ENCODE measurements around the gene CCDC134. TPM values are rescaled to one million over a fixed set of nuclear protein-coding genes. Genes with fewer than 3 reads are reported as not detected.

Gene CCDC134
- total RNA-seq, 1 donor from 2014 or later = 4.6 TPM

GRCh38 chr22:41782751-41783150 lies 17.7 kb upstream of the CCDC134 start:
- DNase-seq (ENCODE audit: extremely low read depth, low read depth, low spot score) = no peak

GRCh38 chr22:41787331-41787730 lies 13.1 kb upstream of the CCDC134 start:
- DNase-seq (ENCODE audit: extremely low read depth, low read depth, low spot score) = no peak

DNA sequence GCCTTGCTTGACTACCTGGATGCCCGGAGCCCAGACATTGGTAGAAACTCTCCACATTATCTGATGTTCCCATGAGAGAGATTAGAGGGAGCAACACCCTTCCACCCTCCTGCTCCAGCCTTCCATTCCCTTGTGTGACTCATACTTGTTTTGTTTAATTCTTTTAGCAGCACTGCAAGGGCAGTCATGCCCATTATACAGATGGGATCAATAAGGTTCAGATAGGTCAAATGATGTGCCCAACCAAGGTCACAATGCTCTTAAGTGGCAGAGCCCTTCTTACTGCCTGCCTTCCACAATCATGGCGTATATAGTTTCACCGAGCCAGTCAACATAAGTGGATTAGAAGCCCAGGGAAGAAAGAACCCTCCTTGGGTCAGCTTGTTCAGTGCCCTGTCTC lies 6.6 kb upstream of the CCDC134 start:
- DNase-seq (ENCODE audit: extremely low read depth, low read depth, low spot score) = no peak

GRCh38 chr22:41798736-41799135 lies 1.7 kb upstream of the CCDC134 start:
- DNase-seq (ENCODE audit: extremely low read depth, low read depth, low spot score) = no peak

DNA sequence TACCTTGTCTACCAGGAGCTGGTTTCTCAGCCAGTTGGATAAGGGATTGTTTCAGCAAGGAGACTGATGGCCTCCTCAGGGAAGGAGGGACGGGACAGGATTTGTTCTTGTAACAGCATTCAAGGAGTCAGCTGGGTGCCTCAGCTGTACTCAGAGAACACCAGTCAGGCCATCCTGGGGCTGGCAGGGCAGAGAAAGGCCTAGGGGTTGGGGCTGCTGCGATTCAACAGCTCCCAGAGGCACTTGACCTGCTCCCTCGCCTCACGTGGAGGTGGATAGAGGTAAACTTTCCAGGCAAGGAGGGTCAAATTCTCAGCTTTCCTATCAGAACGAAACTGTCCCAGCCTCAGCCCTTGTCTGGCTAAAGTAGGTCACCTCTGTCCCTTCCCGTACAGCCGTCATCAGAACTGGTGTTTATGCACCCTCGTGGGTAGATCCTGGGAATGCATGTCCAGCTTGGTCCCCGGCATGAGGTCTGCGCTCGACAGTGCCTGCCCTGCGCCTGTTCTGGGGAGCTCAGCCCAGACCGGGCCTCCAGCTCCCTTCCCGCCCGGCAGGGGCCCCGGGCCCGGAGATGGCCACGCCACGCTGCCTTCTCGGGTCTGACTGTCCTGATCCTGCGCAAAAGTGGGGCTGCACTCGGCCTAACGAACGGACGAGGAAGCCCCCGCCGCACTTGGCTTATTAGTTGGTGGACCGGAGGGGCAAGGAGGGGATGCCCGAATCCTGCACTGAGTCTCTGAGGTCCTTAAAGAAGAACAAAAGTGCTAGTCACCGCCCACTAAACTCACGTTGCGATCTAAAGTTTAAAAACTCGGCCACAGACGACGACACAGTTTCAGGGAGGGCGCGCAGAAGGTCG lies 762 bp upstream of the CCDC134 start:
- DNase-seq (ENCODE audit: extremely low read depth, low read depth, low spot score) = no peak

- DNase-seq (ENCODE audit: extremely low read depth, low read depth, low spot score) = no peak
Measured at GRCh38 chr22:41801147-41801819, 804 bp downstream of the CCDC134 start.

GRCh38 chr22:41801886-41802285 lies 1.4 kb downstream of the CCDC134 start:
- no peak for DNase-seq (ENCODE audit: extremely low read depth, low read depth, low spot score)

- no peak for DNase-seq (ENCODE audit: extremely low read depth, low read depth, low spot score)
Measured at GRCh38 chr22:41805639-41806038, 5.2 kb downstream of the CCDC134 start.

DNA sequence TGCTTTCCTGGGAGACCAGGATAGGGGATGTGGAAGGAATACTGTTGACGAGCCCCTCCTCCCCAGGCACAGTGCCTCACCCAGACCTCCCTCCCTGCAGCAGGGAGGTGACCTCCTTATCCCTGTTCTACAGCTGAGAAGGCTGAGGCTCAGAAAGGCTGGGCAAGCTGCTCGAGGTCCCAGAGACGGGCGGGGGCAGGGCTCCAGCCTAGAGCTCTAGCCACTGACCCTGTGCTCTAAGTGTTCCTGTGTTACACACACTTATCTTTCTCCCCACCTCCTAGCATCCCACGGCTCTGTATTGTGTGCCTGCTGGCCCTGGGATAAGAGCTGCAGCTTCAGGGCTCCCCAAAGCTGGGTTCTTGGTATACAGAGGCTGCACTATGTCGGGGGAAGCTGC lies 7.9 kb downstream of the CCDC134 start:
- no peak for DNase-seq (ENCODE audit: extremely low read depth, low read depth, low spot score)

DNA sequence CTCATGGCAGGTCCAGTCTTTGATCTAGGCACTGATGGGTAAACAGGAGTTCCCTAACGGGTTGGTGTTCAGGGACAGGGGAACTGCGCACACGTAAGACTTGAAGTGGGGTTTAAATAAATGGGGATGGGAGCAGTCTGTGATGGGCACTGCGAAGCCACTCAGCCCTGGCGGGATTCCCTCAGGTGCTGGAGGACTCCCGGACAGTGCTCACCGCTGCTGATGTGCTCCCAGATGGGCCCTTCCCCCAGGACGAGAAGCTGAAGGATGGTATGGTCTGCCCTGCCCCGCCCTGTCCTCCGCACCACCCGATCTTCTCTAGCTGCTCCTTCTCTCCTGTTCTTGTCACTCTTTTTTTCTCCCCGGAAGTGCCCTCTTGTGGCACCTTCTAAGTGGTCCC lies 9.5 kb downstream of the CCDC134 start:
- DNase-seq (ENCODE audit: extremely low read depth, low read depth, low spot score) = no peak

GRCh38 chr22:41812805-41813545 lies 12.5 kb downstream of the CCDC134 start:
- DNase-seq (ENCODE audit: extremely low read depth, low read depth, low spot score) = no peak

- DNase-seq (ENCODE audit: extremely low read depth, low read depth, low spot score) = no peak
Measured at GRCh38 chr22:41813726-41814410, 13.4 kb downstream of the CCDC134 start.

GRCh38 chr22:41815716-41816115 lies 15.2 kb downstream of the CCDC134 start:
- no peak for DNase-seq (ENCODE audit: extremely low read depth, low read depth, low spot score)

- no peak for DNase-seq (ENCODE audit: extremely low read depth, low read depth, low spot score)
Measured at GRCh38 chr22:41816241-41816640, 15.8 kb downstream of the CCDC134 start.

- DNase-seq (ENCODE audit: extremely low read depth, low read depth, low spot score) = no peak
Measured at GRCh38 chr22:41816871-41817270, 16.4 kb downstream of the CCDC134 start.

- DNase-seq (ENCODE audit: extremely low read depth, low read depth, low spot score) = no peak
Measured at GRCh38 chr22:41818011-41818410, 17.5 kb downstream of the CCDC134 start.

DNA sequence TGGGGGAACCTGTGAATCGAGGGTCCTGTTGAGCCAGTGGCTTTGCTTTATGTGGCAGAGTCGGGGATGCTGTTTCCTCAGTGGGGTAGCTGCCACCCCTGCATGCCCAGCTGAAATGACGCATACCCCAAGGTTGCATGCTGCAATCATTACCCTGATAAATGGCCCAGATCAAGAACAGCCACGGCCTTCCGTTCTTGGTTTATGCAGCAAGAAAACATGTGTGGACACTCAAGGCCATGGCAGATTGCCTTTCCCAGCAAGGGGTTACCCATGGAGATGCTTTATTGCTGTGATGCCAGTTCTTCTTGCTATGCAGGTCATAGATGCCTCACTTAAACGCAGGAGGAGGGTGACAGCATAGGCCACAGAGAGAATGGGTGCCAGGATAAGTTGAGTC lies 18.1 kb downstream of the CCDC134 start:
- DNase-seq (ENCODE audit: extremely low read depth, low read depth, low spot score) = no peak

- no peak for DNase-seq (ENCODE audit: extremely low read depth, low read depth, low spot score)
Measured at GRCh38 chr22:41819257-41819656, 18.8 kb downstream of the CCDC134 start.

GRCh38 chr22:41820447-41820846 lies 20.0 kb downstream of the CCDC134 start:
- no peak for DNase-seq (ENCODE audit: extremely low read depth, low read depth, low spot score)

DNA sequence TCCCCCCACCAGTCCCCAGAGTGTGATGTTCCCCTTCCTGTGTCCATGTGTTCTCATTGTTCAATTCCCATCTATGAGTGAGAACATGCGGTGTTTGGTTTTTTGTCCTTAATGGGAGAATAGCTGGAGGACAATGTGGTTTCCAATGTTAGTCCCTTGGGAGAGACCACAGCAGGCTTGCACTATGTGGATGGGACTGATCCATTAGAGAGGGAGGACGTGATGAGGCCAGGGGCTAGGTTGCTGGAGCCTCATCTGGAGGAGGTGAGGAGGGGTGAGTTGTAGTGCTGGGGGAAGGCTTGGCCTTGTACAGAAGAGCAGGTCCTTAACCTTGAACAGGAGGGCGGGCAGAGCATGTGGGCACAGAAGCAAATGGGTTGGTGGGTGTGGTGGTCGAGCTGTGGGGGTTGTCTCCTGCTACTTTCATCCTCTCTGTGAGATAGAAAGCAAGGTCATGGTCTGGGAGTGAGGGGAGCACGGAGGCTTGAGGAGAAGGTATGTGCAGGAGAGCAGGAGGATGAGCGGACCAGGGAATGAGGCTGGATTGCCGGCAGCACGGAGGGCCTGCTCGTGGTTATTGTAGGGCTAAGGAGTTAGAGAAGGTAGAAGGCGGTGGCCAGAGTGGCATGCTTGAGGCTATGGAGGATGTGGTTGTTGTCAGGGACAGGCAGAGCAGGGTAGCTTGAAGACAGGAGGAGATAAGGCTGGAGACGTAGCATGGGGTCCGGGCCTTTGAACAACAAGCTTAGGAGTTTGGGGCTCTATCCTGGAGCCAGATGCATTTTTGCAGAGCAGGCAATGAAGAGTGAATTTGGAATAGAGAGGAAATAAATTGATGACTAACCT lies 21.2 kb downstream of the CCDC134 start:
- DNase-seq (ENCODE audit: extremely low read depth, low read depth, low spot score) = no peak

Measured in glomerular endothelial cell (primary cell).